Transverse colon (tissue), 3 donors: Measurements from ENCODE around the gene ITGB5.

ENCODE experiments used
- EP300 ChIP-seq: sonication (generic); formaldehyde crosslinking; IDR thresholded peaks from one replicate; pipeline ENCODE4 v1.6.1; 2017; ENCODE audit warnings: antibody characterized with exemption, low read depth
- TF ChIP-seq, protein P1 (sequence below), 5 experiments: fragments of 200-600 bp in 3 of 5; fragments of 450-650 bp in 2 of 5; sonication (generic) in 3 of 5; IDR thresholded peaks; 1 replicate in 2 of 5; 2 replicates in 3 of 5; pipeline ENCODE4 v1.5.1; 2016 to 2017; ENCODE audit warnings: antibody characterized with exemption in 5 of 5, inconsistent platforms in 3 of 5, mild to moderate bottlenecking in 2 of 5, moderate library complexity in 1 of 5

DNA sequence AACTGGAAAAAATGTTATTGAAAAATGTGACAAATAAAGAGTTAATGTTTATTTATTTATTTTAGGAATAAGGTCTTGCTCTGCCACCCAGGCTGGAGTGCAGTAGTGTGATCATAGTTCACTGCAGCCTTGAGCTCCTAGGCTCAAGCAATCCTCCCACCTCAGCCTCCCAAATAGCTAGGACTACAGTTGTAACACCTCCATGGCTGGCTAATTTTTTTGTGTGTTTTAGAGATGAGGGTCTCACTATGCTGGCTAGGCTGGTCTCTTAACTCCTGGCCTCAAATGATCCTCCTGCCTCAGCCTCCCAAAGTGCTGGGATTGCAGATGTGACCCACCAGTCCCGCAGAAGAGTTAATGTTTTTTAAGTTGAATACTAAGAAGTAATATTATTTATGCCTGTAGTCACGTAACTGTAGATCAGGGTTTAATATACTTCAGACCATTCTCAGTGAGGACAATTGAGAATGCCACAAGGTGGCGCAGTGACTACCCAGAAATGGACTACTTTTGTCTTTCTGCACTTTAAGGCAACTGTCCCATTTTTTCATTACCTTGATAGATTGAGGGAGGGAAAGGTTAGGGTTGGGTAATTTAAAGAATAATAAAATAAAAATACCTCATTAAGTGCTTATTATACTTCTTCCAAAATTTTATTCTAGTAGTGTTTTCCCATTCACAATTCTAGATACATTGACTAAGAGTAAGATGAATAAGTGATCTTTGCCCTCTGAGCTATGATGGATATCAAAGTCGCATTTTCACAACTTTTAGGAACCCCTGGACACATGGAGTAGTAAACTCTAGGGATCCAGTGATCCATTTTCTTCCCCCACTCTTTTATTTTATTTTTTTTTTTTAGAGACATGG, 41.4 kb upstream of the ITGB5 start:
- no peak for TF ChIP-seq EP300
- TF ChIP-seq, protein P1, sequence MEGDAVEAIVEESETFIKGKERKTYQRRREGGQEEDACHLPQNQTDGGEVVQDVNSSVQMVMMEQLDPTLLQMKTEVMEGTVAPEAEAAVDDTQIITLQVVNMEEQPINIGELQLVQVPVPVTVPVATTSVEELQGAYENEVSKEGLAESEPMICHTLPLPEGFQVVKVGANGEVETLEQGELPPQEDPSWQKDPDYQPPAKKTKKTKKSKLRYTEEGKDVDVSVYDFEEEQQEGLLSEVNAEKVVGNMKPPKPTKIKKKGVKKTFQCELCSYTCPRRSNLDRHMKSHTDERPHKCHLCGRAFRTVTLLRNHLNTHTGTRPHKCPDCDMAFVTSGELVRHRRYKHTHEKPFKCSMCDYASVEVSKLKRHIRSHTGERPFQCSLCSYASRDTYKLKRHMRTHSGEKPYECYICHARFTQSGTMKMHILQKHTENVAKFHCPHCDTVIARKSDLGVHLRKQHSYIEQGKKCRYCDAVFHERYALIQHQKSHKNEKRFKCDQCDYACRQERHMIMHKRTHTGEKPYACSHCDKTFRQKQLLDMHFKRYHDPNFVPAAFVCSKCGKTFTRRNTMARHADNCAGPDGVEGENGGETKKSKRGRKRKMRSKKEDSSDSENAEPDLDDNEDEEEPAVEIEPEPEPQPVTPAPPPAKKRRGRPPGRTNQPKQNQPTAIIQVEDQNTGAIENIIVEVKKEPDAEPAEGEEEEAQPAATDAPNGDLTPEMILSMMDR (IDR thresholded peaks at IDR 0.05), result peak; percentile 68 to 87 (median 72)
